ENCODE results near the gene APEH. TPM values are rescaled to one million over a fixed set of nuclear protein-coding genes. Genes with fewer than 3 reads are reported as not detected.

APEH gene
- total and polyA plus RNA-seq, 2 of the 13 experiments (the other 11 are each of a cell fraction or from before 2014, with no cell fraction given), result 116 to 130 TPM

DNA sequence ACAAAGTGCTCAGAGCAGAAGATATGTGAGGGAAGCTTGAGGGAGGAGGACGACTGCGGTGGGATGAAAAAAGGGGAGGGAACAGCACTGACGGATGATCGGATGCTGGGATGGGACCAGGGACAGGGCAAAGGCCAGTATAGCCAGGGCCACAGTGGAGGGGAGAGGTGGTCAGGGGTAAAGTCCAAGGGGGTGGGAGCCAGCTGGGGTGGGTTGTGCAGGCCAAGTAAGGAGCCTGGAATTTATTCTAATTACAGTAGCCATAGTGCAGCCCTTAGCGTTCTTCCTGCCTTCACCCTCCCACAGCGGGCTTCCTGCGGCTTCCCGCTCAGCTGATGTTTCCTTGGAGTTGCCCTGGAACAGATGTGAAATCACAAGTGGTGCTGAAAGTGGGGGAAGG, 7.6 kb upstream of the APEH start (continued):
- TF ChIP-seq, protein P1, sequence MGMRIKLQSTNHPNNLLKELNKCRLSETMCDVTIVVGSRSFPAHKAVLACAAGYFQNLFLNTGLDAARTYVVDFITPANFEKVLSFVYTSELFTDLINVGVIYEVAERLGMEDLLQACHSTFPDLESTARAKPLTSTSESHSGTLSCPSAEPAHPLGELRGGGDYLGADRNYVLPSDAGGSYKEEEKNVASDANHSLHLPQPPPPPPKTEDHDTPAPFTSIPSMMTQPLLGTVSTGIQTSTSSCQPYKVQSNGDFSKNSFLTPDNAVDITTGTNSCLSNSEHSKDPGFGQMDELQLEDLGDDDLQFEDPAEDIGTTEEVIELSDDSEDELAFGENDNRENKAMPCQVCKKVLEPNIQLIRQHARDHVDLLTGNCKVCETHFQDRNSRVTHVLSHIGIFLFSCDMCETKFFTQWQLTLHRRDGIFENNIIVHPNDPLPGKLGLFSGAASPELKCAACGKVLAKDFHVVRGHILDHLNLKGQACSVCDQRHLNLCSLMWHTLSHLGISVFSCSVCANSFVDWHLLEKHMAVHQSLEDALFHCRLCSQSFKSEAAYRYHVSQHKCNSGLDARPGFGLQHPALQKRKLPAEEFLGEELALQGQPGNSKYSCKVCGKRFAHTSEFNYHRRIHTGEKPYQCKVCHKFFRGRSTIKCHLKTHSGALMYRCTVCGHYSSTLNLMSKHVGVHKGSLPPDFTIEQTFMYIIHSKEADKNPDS (CRISPR knock-in tag; IDR thresholded peaks at IDR 0.05), result no peak
- TF ChIP-seq ZNF552 (CRISPR knock-in tag; IDR thresholded peaks at IDR 0.05; ENCODE audit: borderline replicate concordance), result no peak
- TF ChIP-seq SAFB2 (CRISPR knock-in tag; IDR thresholded peaks at IDR 0.05; ENCODE audit: borderline replicate concordance, low read depth), result no peak
- TF ChIP-seq HMG20A (CRISPR knock-in tag; IDR thresholded peaks at IDR 0.05; ENCODE audit: borderline replicate concordance), result no peak; the same call in 1 of the 2 replicates
- no peak for TF ChIP-seq ZFP37 (CRISPR knock-in tag; IDR thresholded peaks at IDR 0.05; ENCODE audit: borderline replicate concordance)
- 0 out of 2 replicates have a peak, but pooled peaks have one; percentile 21 for TF ChIP-seq ZBTB7B (CRISPR knock-in tag; IDR thresholded peaks at IDR 0.05)
- no peak for TF ChIP-seq ZNF101 (CRISPR knock-in tag; IDR thresholded peaks at IDR 0.05; ENCODE audit: borderline replicate concordance, low read depth)
- TF ChIP-seq ZSCAN25 (CRISPR knock-in tag; IDR thresholded peaks at IDR 0.05), result peak; percentile 83; the same call in 1 of the 2 replicates
- TF ChIP-seq ZNF10 (CRISPR knock-in tag; IDR thresholded peaks at IDR 0.05; ENCODE audit: borderline replicate concordance, low read depth), result no peak
- TF ChIP-seq, protein P2, sequence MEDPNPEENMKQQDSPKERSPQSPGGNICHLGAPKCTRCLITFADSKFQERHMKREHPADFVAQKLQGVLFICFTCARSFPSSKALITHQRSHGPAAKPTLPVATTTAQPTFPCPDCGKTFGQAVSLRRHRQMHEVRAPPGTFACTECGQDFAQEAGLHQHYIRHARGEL (CRISPR knock-in tag; IDR thresholded peaks at IDR 0.05), result no peak
- TF ChIP-seq MYC (CRISPR knock-in tag; IDR thresholded peaks at IDR 0.05; ENCODE audit: borderline replicate concordance), result no peak
- TF ChIP-seq SRF (IDR thresholded peaks at IDR 0.05; ENCODE audit: low read depth, low read length), result 0 out of 2 replicates have a peak, but pooled peaks have one; percentile 31
- TF ChIP-seq ZNF460 (CRISPR knock-in tag; IDR thresholded peaks at IDR 0.05; ENCODE audit: borderline replicate concordance), result no peak
- TF ChIP-seq RFX5 (IDR thresholded peaks at IDR 0.05; ENCODE audit: low read depth, low read length), result no peak
- TF ChIP-seq, protein P3, sequence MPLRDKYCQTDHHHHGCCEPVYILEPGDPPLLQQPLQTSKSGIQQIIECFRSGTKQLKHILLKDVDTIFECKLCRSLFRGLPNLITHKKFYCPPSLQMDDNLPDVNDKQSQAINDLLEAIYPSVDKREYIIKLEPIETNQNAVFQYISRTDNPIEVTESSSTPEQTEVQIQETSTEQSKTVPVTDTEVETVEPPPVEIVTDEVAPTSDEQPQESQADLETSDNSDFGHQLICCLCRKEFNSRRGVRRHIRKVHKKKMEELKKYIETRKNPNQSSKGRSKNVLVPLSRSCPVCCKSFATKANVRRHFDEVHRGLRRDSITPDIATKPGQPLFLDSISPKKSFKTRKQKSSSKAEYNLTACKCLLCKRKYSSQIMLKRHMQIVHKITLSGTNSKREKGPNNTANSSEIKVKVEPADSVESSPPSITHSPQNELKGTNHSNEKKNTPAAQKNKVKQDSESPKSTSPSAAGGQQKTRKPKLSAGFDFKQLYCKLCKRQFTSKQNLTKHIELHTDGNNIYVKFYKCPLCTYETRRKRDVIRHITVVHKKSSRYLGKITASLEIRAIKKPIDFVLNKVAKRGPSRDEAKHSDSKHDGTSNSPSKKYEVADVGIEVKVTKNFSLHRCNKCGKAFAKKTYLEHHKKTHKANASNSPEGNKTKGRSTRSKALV (CRISPR knock-in tag; IDR thresholded peaks at IDR 0.05), result no peak
- TF ChIP-seq ZNF878 (CRISPR knock-in tag; IDR thresholded peaks at IDR 0.05), result no peak
- no peak for TF ChIP-seq ZNF556 (CRISPR knock-in tag; IDR thresholded peaks at IDR 0.05; ENCODE audit: borderline replicate concordance)
- TF ChIP-seq KDM4B (CRISPR knock-in tag; IDR thresholded peaks at IDR 0.05), result no peak
- TF ChIP-seq, protein P4, sequence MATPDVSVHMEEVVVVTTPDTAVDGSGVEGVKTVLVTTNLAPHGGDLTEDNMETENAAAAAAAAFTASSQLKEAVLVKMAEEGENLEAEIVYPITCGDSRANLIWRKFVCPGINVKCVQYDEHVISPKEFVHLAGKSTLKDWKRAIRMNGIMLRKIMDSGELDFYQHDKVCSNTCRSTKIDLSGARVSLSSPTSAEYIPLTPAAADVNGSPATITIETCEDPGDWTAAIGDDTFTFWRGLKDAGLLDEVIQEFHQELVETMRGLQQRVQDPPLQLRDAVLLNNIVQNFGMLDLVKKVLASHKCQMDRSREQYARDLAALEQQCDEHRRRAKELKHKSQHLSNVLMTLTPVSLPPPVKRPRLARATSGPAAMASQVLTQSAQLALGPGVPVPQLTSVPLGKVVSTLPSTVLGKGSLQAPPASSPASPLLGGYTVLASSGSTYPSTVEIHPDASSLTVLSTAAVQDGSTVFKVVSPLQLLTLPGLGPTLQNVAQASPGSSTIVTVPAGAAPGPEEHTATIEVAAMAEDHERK (CRISPR knock-in tag; IDR thresholded peaks at IDR 0.05; ENCODE audit: low read depth), result no peak
- TF ChIP-seq ZNF17 (CRISPR knock-in tag; IDR thresholded peaks at IDR 0.05), result no peak
- TF ChIP-seq, protein P5, sequence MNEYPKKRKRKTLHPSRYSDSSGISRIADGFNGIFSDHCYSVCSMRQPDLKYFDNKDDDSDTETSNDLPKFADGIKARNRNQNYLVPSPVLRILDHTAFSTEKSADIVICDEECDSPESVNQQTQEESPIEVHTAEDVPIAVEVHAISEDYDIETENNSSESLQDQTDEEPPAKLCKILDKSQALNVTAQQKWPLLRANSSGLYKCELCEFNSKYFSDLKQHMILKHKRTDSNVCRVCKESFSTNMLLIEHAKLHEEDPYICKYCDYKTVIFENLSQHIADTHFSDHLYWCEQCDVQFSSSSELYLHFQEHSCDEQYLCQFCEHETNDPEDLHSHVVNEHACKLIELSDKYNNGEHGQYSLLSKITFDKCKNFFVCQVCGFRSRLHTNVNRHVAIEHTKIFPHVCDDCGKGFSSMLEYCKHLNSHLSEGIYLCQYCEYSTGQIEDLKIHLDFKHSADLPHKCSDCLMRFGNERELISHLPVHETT (CRISPR knock-in tag; conservative IDR thresholded peaks at IDR 0.05), result no peak
- TF ChIP-seq SP1 (IDR thresholded peaks at IDR 0.05), result no peak
- 0 out of 2 replicates have a peak, but pooled peaks have one; percentile 13 for TF ChIP-seq SP1 (CRISPR knock-in tag; IDR thresholded peaks at IDR 0.05)
- no peak for TF ChIP-seq ZNF496 (CRISPR knock-in tag; IDR thresholded peaks at IDR 0.05; ENCODE audit: insufficient replicate concordance)
- TF ChIP-seq FLYWCH1 (CRISPR knock-in tag; IDR thresholded peaks at IDR 0.05), result no peak
